CD4-positive, alpha-beta T cell treated with Interleukin-12 subunit alpha and Interleukin-12 subunit beta, for 1 hour (primary cell): Measurements from ENCODE around the gene NAGS.
"Not testable (repeated sequence)": the region's sequence is repeated elsewhere in the genome, so short reads cannot be mapped to it uniquely, and the experiment has no call there.

Experiments used
- DNase-seq: peaks from one replicate; pipeline ENCODE4 v3.0.0-alpha.2; 2020

The NAGS gene

GRCh38 chr17:43983515-43984411 is 20.7 kb upstream of the NAGS start:
- DNase-seq = no peak

- DNase-seq = no peak
These were observed 19.9 kb upstream of the NAGS start for GRCh38 chr17:43984521-43984920.

GRCh38 chr17:43986225-43986981 is 18.0 kb upstream of the NAGS start:
- DNase-seq = no peak

- DNase-seq = no peak
These were observed 17.0 kb upstream of the NAGS start for GRCh38 chr17:43987131-43988021.

GRCh38 chr17:43988301-43988700 is 16.1 kb upstream of the NAGS start:
- no peak for DNase-seq

GRCh38 chr17:43992641-43993040 is 11.8 kb upstream of the NAGS start:
- DNase-seq = no peak

- peak; percentile 71 for DNase-seq
These were observed 9.9 kb upstream of the NAGS start for GRCh38 chr17:43994272-43995149.

- no peak for DNase-seq
These were observed 9.3 kb upstream of the NAGS start for GRCh38 chr17:43995150-43995471.

- not testable (repeated sequence) for DNase-seq
These were observed 7.2 kb upstream of the NAGS start for GRCh38 chr17:43997180-43997579.

- no peak for DNase-seq
These were observed 5.9 kb upstream of the NAGS start for GRCh38 chr17:43998552-43998951.

- DNase-seq = no peak
These were observed 5.4 kb upstream of the NAGS start for GRCh38 chr17:43999024-43999423.

GRCh38 chr17:44000141-44000860 is 4.1 kb upstream of the NAGS start:
- no peak for DNase-seq

GRCh38 chr17:44000871-44001460 is 3.5 kb upstream of the NAGS start:
- no peak for DNase-seq

- DNase-seq = no peak
These were observed 2.9 kb upstream of the NAGS start for GRCh38 chr17:44001461-44001920.

GRCh38 chr17:44002141-44002848 is 2.1 kb upstream of the NAGS start:
- DNase-seq = no peak

GRCh38 chr17:44004761-44005526 is 522 bp downstream of the NAGS start:
- peak; percentile 25 for DNase-seq

- DNase-seq = peak; percentile 41
These were observed 1.3 kb downstream of the NAGS start for GRCh38 chr17:44005527-44006271.

- DNase-seq = peak; percentile 26
These were observed 1.8 kb downstream of the NAGS start for GRCh38 chr17:44006272-44006597.
